Measurements from ENCODE around the gene MRPL36.
"Not testable (repeated sequence)": the region's sequence is repeated elsewhere in the genome, so short reads cannot be mapped to it uniquely, and the experiment has no call there.

The MRPL36 gene

GRCh38 chr5:1799110-1799601 is 481 bp downstream of the MRPL36 start:
- H3K4me3 ChIP-seq (replicated peaks; ENCODE audit: insufficient read depth, low read length) = peak overlapping the region; percentile 86
- DNase-seq (ENCODE audit: low read depth in 1 of 2, low spot score in 1 of 2) = peak; percentile 12 to 38
- no peaks in the 10 kb centered on the region for H3K27me3 ChIP-seq (ENCODE audit: insufficient read depth, poor library complexity, severe bottlenecking)
- H3K27ac ChIP-seq (replicated peaks) = peak overlapping the region; percentile 95
- no peak for TF ChIP-seq CTCF (IDR thresholded peaks at IDR 0.05; ENCODE audit: insufficient read depth, low read length)
- no peak for TF ChIP-seq GABPA (IDR thresholded peaks at IDR 0.05; ENCODE audit: low read depth)
- TF ChIP-seq, protein P1, sequence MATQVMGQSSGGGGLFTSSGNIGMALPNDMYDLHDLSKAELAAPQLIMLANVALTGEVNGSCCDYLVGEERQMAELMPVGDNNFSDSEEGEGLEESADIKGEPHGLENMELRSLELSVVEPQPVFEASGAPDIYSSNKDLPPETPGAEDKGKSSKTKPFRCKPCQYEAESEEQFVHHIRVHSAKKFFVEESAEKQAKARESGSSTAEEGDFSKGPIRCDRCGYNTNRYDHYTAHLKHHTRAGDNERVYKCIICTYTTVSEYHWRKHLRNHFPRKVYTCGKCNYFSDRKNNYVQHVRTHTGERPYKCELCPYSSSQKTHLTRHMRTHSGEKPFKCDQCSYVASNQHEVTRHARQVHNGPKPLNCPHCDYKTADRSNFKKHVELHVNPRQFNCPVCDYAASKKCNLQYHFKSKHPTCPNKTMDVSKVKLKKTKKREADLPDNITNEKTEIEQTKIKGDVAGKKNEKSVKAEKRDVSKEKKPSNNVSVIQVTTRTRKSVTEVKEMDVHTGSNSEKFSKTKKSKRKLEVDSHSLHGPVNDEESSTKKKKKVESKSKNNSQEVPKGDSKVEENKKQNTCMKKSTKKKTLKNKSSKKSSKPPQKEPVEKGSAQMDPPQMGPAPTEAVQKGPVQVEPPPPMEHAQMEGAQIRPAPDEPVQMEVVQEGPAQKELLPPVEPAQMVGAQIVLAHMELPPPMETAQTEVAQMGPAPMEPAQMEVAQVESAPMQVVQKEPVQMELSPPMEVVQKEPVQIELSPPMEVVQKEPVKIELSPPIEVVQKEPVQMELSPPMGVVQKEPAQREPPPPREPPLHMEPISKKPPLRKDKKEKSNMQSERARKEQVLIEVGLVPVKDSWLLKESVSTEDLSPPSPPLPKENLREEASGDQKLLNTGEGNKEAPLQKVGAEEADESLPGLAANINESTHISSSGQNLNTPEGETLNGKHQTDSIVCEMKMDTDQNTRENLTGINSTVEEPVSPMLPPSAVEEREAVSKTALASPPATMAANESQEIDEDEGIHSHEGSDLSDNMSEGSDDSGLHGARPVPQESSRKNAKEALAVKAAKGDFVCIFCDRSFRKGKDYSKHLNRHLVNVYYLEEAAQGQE (IDR thresholded peaks at IDR 0.05; ENCODE audit: insufficient replicate concordance, low read depth) = no peak
- TF ChIP-seq POLR2AphosphoS5 (IDR thresholded peaks at IDR 0.05; ENCODE audit: low read depth) = 0 out of 2 replicates have a peak, but pooled peaks have one; percentile 10
- no peak for TF ChIP-seq SPI1 (IDR thresholded peaks at IDR 0.05; ENCODE audit: borderline replicate concordance, low read depth)

DNA sequence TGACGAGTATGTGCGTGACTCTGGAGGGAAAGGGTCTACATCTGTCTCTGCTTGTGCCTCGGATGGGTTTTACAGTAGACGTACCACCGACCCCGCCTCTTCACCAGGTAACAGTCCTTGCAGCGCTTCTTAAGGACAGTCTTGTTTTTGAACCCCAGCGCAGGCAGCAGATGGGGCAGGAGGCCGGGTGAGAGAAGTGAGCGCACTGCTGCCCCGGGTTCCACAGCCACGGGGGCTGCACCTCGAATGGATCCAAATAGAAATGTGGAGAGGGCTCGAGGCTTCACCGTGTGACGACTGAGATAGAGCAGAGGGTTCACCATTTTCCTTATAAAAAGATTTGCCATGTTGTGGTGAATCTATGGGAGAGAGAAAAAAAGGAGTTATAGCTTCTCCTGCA is 1.0 kb downstream of the MRPL36 start:
- H3K27me3 ChIP-seq (ENCODE audit: insufficient read depth, poor library complexity, severe bottlenecking); DNase-seq (ENCODE audit: low read depth in 1 of 2, low spot score in 1 of 2): not testable (repeated sequence)
- Histone ChIP-seq H3K4me3 (replicated peaks; ENCODE audit: insufficient read depth, low read length) (peak overlapping the region; percentile 86), H3K27ac (replicated peaks) (peak overlapping the region; percentile 95)

DNA sequence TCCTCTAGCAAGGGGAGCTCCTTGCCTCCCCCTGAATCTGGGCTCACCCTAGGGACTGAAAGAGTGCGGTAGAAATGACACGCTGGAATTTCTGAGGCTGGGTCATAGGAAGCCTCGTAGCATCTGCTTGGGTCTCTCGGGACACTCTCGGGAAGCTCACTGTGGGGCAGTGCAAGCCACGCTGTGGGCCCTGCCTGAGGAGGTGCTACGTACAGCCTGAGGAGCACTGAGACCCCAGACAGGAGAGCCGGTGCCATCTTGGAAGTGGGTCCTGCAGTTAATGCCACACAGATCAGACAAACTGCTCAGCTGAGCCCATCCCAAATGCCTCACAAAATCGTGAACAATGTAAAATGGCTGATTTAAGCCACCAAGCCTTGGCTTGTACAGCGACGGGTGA is 1.8 kb downstream of the MRPL36 start:
- no peak for DNase-seq (ENCODE audit: low read depth in 1 of 2, low spot score in 1 of 2)
- TF ChIP-seq POLR2AphosphoS5 (IDR thresholded peaks at IDR 0.05; ENCODE audit: low read depth) = no peak
- Histone ChIP-seq H3K27me3 (ENCODE audit: insufficient read depth, poor library complexity, severe bottlenecking) (no peaks in the 10 kb centered on the region), H3K27ac (replicated peaks) (no peak overlapping the region), H3K4me3 (replicated peaks; ENCODE audit: insufficient read depth, low read length) (no peak overlapping the region)

DNA sequence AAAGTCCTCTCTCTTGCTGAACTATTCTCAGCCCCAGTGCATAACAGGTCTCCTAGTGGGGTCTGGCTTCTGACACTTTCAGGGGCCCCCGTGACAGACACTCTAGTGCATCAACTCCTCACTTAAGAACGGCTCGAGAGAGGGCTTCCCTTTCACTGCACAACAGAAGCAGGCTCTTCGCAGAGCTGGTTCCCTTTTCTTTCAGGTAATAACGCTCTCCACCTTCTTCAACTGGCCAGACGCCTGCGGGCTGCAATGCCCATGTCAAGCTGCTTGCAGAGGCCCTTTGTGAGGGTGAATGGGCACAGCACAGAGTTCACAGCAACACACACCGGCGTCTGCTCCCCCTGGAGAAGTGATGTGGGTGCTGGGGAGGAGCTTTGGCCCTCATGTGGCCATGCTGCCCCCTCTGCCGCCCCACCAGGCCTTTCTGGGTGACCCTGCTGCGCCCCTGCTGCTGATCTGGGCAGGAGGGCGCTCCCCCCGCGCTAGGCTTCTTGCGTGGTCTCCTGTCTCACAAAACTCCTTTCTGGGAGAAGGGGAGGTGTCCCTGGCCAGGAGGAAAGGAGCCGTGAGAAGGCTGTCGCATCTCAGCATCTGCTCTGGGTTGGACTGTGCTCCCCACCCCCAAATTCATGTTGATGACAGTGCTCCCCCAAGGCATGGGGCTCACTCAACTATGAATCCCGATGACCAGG is 2.4 kb downstream of the MRPL36 start:
- Histone ChIP-seq H3K27me3 (ENCODE audit: insufficient read depth, poor library complexity, severe bottlenecking) (no peaks in the 10 kb centered on the region), H3K4me3 (replicated peaks; ENCODE audit: insufficient read depth, low read length) (no peak overlapping the region)

More for the DNA sequence above, 2.4 kb downstream of the MRPL36 start:
- TF ChIP-seq, protein P1 (IDR thresholded peaks at IDR 0.05; ENCODE audit: insufficient replicate concordance, low read depth) = no peak
- TF ChIP-seq CTCF (IDR thresholded peaks at IDR 0.05; ENCODE audit: insufficient read depth, low read length) (no peak), GABPA (IDR thresholded peaks at IDR 0.05; ENCODE audit: low read depth) (no peak), SPI1 (IDR thresholded peaks at IDR 0.05; ENCODE audit: borderline replicate concordance, low read depth) (no peak), POLR2AphosphoS5 (IDR thresholded peaks at IDR 0.05; ENCODE audit: low read depth) (no peak)
- no peak overlapping the region for H3K27ac ChIP-seq (replicated peaks)
- no peak for DNase-seq (ENCODE audit: low read depth in 1 of 2, low spot score in 1 of 2)

All from HL-60 (cell line).